GM18867 (cell line): ENCODE measurements around the gene DLL1.

Experiments
- ATAC-seq: cut with Tn5 transposase; IDR thresholded peaks from one replicate; pipeline ENCODE4 v1.9.1; 2021; ENCODE audit warnings: mild to moderate bottlenecking, moderate library complexity; ENCODE audit not compliant: unreplicated experiment

Gene DLL1

DNA sequence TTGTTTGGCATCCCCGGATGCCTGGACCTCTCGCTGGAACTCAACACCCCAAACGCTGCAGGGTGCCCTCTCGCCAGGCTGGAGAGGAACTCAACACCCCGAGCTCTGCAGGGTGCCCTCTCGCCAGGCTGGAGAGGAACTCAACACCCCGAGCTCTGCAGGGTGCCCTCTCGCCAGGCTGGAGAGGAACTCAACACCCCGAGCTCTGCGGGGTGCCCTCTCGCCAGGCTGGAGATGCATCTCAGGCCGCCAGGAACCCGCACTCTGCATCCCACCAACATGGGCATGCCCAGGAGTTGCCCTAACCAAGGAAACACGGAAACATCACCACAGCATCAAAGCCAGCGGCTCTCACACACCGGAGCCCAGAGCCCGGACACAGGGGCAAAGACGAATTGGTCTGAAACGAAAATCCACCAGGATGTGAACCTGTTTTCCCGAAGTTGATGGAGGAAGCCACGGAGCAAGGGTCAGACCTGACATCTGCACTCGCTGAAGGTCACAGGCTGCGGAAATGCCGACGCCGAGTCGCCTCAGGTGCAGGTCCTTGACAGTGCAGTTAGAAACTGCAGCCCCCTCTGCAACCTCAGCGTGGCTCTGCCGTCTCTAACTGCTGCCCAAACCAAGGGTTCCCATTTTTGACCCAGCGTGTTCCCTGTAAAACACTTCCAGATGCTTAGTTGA, 37.5 kb downstream of the DLL1 start:
- no peak for ATAC-seq

DNA sequence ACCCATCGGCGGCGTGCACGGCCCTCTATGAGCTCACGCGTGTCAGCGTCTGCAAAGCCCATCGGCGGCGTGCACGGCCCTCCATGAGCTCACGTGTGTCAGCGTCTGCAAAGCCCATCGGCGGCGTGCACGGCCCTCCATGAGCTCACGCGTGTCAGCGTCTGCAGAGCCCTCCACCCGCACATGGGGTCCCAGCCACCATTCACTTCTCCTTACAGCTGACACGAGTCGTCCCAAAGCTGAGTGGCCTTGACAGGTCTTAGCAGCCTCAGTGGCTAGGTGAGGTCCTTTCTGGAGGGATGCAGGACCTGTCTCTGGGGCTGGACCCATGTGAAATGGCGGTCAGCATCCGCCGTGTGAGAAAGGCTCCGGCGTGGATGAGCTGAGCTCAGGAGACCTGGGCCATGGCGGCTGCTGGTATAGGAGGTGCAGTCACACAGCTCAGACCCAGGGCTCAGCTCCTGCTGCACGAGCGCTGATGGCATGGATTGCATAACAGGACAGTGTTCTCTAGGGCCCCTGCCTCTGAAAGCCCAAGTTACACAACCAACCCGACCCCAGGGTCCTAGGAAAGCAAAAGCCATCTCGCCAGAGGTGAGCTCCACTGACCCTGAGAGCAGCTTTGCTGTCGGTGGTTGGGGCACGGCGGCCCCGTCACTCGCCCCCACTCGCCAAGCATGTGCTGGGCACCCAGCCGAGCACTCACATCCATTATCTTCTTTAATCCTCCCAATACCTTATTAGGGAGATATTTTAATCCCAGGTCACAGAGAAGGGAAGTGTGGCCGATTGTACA, 38.9 kb downstream of the DLL1 start:
- ATAC-seq, result no peak

DNA sequence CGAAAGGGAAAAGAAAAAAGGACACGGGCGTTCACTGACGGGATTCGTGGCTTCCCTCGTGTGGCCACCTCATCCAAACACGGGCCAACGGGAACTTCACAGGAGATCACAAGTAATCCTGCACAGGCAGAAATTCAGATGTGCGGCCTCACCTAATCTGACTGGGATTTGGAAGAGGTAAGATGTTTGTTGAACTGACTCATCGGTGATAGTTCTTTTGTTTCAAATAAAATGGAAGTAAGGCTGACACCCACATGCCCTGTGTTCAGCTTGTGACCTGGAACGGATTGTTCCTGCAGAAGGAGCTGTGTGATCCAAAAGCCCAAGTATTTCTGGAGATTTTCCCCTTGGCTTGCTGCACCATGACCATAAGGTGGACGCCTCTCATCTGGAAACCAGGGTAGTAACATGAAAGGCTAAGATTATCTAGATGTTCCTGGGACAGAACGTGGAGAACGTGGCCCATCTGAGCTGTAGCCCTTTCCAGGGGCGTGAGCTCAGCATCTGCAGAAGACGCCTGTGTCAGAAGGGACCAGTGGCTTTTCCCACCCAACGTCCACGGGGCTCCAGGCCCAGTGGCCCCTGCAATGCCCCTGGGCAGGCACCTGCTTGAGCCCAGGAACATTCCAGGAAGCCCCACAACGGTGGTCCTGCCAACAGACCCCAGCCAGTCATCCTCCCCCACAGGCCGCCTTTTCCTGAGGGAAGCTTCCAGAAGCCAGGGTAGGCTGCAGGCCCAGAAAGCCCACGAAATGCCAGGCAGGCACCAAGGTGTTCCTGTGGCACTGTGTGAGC, 39.7 kb downstream of the DLL1 start:
- ATAC-seq, result no peak

DNA sequence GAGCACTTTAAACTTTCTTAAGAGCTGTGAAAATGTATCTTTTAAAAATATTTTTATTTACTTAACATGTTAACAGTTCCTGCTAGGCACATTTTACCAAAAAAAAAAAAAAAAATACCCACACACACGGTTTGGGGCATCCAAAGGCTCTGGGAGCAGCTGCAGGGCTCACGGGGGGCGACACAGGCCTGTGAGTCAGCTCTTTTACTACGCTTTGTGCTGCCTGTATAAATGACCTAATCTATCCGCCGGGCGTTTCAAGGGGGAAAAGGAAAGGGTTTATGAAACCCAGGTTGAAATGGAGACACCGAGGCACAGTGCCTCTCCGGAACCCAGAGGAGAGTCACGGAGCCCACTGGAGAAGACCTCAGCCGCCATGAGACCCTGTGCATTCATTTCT, 40.4 kb downstream of the DLL1 start:
- no peak for ATAC-seq

DNA sequence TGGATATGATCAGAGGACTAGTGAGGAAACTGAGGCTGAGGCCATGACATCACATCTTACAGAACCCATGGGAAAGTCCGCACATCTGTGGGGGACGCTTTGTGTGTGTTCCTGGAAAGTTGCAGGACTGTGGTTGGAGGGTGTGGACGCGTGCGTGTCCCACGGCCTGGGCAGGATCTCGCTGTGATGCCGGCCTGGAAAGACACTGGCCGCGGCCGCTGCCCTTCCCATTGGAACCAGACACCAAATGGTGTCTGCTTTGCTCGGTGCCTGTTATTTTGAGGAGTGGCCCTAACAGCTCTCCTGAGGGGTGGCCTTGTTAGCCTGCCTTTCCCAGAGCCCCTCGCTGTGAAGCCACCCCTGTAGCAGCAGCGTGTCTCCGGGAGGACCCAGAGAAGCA, 41.1 kb downstream of the DLL1 start:
- ATAC-seq, result no peak

DNA sequence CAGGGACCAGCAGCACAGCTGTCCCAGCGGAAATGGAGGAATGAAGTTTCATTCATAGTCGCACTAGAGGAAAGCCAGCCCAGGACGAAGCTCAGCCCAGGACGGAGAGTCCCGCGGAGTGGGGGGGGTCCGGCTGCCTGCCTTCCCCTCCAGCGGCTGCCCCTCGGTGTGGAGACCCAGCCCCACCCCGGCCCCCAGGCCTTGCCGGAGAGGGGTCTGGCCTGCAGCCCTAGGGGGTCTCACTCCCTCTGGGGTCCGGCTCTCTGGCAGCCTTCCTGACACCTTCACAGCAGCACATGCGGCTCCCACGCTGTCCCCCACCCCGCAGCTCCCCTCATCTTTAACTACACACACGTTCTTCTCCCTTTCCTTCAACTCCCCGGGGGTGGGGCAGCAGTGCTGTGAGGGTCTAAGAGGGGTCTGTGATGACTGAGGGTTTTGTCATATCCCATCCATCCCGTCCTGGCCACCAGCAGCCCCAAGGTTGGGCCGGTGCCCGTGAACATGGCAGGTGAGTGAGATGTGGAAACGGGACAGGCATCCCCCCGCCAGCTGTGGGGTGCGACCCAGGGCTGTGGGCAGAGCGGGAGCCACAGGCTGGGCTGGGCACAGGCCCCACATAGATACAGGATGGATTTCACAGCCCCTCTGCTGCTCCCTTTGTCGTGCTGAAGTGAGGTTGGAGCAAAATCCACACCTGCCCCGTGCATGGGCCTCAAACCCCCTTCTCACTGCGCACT, 41.8 kb downstream of the DLL1 start:
- ATAC-seq, result no peak

DNA sequence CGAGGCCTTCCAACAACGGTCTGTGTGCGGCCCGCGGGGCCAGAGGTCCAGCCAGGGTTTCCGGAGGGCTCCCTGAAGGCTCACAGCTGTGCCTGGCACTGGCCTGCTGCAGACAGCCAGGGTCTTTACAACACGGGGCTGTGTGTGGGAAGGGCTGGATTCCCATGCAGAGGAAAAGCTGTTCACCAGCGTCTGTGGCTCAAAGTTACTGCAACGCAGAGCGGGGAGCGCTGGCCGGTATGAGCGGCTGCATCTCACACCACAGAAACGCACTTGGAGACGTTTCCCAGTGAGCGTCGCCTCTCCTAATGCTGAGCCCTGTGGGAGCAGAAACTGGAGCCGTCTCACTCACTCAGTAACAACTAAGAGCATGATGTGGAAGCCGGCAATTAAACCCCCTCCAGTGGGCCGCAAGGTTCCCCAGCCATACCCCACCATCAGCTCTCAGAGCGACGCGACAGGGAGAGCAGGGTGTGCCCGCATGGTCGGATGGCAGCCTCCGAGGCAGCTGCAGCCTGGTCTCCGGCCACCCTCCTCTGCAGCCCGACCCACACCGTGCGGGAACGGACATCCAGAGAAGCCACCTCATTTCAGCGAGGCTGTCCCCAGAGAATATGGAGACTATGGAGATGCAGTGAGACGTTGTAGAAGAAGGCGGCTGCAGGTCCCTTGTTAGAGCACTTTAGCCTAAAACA, 42.6 kb downstream of the DLL1 start:
- no peak for ATAC-seq

DNA sequence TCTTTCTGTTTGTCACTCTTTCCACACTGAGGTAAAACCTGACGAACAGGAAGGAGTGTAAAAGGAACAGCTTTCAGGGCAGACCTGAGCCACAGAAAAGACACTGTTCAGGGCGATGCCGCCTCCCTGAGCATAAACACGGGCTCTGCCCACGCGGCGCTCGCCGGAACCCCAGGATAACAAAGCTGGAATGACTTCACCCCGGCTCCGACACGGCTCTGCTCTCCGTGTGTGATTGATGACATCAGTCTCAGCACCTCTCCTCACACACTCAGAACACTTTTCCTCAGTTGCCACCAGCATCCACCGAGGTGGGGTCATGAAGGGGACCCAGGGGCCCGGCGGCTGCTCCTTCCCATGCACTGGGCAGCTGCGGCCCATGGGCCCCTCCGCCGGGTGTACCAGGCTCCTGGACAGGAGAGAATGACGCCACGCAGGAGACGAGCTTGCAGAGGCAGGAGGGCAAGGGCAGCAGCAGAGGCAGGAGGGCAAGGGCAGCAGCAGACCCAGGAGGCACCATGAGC, 43.6 kb downstream of the DLL1 start:
- no peak for ATAC-seq

DNA sequence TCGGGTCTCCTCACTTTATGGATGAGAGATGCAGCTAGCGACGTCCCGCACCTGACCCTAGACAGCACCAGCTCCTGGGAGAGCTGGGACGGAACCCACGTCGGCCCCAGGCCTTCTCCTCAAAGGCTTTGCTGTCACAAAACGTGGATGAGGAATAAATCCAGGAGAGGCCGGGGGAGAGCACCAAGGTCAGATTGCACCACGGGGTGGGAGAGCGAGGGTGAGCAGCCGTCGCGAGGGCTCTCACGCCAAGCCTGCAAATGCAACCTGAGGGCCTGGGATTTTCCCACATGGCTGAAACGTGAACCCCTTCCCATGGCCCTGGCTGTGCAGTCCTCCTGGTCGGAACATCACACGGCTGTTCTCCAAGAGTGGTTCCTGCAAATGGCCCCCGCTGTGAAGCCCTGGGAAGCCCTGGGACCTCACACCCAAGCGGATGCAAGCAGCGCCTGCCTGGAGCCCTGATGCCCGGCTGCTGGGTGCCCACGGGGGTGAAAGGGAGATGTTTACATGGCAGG, 45.3 kb downstream of the DLL1 start:
- ATAC-seq, result no peak

DNA sequence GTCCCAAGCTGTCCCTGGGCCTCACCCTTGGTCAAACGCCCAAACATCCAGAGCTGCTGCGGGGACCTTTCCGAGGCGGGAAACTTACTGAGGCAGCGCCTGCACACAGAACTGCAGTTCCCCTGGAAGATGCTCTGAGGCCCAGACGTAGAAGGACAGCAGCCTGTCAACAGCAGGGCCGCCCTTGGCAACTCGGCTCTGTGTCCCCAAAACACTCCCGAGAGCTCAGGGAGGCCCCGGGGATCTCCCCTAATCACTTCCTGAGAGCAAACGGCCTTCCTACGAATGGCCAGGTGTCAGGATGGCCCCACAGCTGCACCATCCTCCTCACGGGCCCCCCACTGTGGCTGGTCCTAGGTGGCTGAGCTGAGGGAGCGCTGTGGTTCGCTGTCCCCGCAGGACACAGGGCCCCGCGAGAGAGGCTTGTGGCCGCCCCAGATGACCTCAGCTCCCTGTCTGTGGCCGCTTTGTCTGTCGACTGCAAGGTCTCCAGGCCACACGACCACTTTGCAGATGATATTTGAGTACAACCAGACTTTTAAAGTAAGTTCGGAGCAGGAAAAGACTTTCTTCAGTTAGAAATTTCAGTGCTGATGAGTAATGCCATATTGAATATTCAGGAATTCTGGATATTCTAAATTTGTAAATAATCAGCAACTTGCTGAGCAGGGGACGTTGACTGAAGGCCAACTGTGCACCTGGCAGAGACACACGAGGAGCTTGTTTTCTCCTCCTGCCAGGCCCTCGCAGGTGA, 46.0 kb downstream of the DLL1 start:
- ATAC-seq, result no peak

DNA sequence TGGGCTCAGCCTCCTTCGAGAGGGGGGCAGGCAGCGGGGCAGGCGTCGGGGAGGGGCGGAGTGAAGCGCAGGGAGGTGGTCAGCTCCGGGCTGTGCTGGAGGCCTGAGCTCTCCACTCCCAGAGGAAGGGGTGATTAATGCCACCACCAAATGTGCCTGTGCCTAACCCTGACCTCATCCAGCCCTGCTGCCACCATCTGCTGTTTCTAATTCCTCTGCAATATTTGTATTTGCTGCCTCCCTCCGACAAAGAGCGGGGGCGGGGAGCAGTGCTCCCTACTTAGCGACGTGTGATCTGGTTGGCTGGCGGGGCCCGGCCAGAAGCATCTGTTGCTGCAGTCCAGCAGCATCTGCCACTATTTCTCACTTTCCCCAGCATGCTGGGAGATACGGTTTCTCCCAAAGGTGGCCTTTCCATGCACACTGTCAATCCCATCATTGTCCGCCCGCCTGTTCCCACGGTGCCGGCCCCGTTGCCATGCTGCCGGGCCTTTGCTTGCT, 47.0 kb downstream of the DLL1 start:
- no peak for ATAC-seq

DNA sequence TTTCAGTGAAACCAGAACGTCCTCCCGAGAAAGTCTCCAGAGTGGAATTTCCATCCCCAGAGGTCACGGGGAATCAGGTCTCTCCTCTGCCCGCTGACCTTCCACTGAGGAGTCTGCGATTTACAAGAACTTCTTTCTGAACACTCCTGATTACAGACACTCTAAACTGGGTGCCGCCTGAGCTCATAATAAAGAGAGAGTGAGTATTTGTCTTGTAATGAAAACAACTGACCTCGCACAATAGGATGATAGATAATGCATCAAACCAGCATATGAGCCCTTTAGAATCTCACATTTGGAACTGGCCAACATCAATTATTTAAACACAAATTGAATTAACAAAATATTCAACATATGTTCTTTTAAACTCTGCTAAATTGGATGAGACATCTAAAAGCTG, 47.5 kb downstream of the DLL1 start:
- ATAC-seq, result no peak

DNA sequence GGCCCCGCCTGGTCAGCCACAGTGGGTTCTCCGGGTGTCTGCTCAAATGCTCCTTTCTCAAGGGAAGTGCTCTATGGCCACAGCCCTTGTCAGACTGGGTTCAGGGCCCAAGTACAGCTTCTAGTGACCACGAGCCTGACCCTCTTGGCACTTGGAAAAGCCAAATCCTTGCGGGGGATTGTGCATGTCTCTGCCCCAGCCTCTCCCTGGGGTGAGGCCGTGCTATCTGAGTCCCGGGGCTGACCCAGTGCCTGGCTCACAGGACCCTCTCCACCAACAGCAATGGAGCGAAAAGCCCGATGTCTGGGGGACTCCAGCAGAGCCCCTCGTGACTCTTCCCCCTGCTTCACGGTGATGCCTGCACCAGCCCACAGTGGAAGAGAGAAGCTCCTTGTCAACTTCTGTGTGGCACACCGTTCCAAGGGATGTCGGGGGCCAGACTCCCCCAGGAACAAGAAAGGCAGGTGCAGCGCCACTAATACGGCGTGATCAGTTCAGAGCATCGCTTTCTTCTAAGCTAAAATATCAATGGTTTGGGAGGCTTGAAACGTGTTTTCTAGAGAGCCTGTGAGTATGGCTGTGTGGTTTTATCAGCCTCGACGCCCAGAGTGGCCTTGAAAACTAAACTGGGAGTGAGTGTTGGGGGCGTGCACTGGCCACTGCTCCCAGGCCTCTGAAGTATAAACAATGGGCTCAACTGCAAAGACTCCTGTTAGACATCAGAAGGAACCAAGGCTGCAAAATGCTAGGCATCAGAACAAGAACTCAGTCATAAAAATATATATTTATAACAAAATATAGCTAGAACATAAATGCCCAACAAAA, 51.9 kb downstream of the DLL1 start:
- ATAC-seq, result no peak

DNA sequence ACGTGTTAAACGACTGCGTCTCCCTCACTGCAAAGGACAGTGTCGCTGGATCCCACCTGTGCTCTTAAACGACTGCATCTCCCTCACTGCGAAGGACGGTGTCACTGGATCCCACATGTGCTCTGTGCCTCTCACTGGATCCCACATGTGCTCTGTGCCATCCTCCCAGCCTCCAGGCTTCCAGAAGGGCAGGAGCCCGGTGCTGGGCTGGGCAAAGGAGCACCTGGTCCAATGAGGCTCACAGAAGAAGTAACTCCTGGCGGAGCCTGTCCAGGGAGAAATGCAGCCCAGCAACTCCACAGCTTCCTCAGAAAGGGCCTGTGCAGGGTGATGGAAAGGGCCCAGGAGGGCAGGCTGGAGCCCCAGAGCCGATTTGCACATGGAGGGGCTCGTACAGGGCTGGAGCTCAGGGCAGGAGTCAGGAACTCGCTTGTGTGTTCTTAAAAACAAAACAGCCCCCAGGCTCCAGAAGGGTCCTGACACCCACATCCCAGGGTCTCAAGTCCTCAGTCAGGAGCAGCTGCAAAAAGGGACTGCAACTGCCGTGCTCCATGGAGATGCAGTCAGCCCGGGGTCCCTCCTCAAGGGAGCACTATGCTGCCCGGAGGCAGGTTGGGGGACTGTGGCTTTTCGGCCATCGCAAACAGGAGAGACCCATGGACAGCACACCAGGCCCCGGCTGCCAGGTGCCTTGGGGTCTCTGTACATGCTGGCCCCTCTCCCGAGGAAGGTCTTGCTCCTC, 52.7 kb downstream of the DLL1 start:
- no peak for ATAC-seq

DNA sequence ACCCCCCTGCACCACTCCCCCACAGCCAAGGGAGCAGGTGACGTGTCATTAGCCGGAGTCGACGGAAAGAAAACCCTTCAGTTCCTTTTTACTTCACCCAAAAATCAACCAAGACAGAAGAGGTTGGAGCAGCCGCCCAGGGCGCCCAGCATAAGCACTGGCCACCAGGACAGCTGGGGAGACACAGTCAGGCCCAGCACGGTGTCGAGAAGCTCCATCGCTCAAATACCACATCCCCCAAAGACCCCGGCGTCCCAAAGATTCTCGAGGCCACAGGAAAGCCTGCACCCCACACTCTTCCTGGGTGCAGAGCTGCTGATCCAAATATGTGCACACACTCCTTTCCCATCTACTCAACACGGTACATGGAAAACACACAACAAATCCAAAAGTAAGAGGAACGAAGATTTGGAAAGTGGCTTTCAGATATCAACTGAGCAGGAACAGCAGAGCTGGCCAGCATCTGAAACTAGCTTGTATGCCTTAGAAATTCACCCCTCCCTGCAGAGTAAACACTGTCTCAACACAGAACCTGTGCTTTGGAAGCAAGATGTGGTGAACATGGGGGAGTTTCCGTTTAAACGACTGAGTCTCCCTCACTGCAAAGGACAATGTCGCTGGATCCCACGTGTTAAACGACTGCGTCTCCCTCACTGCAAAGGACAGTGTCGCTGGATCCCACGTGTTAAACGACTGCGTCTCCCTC, 54.6 kb downstream of the DLL1 start:
- no peak for ATAC-seq

DNA sequence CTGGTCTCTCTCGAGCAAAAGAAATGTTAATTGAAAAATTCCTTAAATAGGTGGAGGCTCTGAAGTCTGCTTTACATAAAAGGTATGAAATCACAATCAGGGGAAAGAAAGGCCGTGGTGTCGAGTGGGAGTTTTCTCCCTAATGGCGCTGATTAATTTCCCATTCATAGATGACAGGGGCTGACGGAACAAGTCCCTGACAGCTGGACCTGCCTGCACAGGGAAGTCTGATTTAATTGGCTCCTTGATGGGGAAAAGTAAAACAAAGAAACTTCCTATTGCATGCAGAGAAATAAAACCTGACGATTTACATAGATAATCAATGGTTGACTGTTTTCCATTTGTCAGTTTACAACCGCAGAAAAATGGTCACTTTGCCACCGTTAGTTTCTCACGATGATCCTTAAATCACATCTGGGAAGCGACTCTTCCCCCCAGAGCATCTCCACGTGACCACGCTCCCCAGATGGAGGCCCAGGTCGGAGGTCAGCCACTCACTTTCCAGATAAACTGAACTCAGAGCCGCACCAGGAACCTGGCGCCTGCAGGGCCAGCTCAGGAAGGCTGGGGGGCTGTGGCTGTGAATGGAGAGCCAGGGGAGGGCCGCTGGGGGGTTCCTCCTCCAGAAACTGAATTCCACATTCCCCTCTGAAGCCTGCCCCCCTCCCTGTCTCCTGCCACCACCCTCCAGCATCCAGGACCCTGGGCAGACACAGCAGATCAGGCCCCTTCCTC, 55.3 kb downstream of the DLL1 start:
- no peak for ATAC-seq
